Measurements from ENCODE around the gene SELENOP. TPM values are rescaled to one million over a fixed set of nuclear protein-coding genes. Genes with fewer than 3 reads are reported as not detected.

Gene SELENOP
- total and polyA plus RNA-seq, 2 of the 8 experiments (the other 6 are each of a cell fraction or from before 2014, with no cell fraction given): 5.5 to 19.4 TPM

DNA sequence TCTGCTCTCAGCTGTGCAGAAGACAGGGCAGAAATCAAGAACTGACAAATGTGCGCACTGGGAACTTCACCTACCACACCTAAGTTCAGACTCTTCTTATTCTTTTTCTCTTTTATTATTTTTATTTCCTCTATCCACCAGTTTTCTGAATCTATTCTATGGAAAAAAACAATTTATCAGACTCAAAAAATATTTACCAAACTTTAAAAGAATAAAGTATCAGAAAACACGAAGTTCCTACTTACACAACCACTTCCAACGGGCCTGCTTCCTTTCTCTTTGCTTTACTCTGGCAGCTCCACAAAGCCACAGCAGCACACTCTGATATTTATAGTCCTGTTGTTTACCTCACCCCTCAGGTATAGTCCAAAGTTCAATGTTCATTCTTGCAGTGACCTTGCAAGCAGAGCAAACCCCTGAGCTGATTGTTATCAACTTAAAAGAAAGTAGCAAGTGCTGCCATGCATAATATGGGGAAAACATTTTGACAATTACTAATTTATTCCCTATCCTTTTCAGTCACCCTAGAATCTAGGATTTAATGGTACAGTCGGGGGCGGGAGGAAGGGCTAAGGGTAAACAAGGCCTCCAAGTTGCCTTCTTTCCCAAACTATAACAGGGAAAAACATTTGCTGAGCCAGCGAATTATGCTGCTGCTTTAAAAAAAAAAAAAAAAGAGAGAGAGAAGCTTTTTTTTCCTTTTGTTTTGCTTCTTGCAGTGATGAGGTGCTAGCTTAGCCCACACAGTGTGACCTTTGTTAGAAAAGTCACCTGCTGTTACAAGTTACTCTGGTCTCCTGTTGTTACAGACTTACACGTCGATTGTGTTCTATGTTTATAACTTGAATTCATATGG lies at the start of gene SELENOP (continued):
- TF ChIP-seq, protein P1, sequence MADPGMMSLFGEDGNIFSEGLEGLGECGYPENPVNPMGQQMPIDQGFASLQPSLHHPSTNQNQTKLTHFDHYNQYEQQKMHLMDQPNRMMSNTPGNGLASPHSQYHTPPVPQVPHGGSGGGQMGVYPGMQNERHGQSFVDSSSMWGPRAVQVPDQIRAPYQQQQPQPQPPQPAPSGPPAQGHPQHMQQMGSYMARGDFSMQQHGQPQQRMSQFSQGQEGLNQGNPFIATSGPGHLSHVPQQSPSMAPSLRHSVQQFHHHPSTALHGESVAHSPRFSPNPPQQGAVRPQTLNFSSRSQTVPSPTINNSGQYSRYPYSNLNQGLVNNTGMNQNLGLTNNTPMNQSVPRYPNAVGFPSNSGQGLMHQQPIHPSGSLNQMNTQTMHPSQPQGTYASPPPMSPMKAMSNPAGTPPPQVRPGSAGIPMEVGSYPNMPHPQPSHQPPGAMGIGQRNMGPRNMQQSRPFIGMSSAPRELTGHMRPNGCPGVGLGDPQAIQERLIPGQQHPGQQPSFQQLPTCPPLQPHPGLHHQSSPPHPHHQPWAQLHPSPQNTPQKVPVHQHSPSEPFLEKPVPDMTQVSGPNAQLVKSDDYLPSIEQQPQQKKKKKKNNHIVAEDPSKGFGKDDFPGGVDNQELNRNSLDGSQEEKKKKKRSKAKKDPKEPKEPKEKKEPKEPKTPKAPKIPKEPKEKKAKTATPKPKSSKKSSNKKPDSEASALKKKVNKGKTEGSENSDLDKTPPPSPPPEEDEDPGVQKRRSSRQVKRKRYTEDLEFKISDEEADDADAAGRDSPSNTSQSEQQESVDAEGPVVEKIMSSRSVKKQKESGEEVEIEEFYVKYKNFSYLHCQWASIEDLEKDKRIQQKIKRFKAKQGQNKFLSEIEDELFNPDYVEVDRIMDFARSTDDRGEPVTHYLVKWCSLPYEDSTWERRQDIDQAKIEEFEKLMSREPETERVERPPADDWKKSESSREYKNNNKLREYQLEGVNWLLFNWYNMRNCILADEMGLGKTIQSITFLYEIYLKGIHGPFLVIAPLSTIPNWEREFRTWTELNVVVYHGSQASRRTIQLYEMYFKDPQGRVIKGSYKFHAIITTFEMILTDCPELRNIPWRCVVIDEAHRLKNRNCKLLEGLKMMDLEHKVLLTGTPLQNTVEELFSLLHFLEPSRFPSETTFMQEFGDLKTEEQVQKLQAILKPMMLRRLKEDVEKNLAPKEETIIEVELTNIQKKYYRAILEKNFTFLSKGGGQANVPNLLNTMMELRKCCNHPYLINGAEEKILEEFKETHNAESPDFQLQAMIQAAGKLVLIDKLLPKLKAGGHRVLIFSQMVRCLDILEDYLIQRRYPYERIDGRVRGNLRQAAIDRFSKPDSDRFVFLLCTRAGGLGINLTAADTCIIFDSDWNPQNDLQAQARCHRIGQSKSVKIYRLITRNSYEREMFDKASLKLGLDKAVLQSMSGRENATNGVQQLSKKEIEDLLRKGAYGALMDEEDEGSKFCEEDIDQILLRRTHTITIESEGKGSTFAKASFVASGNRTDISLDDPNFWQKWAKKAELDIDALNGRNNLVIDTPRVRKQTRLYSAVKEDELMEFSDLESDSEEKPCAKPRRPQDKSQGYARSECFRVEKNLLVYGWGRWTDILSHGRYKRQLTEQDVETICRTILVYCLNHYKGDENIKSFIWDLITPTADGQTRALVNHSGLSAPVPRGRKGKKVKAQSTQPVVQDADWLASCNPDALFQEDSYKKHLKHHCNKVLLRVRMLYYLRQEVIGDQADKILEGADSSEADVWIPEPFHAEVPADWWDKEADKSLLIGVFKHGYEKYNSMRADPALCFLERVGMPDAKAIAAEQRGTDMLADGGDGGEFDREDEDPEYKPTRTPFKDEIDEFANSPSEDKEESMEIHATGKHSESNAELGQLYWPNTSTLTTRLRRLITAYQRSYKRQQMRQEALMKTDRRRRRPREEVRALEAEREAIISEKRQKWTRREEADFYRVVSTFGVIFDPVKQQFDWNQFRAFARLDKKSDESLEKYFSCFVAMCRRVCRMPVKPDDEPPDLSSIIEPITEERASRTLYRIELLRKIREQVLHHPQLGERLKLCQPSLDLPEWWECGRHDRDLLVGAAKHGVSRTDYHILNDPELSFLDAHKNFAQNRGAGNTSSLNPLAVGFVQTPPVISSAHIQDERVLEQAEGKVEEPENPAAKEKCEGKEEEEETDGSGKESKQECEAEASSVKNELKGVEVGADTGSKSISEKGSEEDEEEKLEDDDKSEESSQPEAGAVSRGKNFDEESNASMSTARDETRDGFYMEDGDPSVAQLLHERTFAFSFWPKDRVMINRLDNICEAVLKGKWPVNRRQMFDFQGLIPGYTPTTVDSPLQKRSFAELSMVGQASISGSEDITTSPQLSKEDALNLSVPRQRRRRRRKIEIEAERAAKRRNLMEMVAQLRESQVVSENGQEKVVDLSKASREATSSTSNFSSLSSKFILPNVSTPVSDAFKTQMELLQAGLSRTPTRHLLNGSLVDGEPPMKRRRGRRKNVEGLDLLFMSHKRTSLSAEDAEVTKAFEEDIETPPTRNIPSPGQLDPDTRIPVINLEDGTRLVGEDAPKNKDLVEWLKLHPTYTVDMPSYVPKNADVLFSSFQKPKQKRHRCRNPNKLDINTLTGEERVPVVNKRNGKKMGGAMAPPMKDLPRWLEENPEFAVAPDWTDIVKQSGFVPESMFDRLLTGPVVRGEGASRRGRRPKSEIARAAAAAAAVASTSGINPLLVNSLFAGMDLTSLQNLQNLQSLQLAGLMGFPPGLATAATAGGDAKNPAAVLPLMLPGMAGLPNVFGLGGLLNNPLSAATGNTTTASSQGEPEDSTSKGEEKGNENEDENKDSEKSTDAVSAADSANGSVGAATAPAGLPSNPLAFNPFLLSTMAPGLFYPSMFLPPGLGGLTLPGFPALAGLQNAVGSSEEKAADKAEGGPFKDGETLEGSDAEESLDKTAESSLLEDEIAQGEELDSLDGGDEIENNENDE (IDR thresholded peaks at IDR 0.05; ENCODE audit: insufficient replicate concordance, low read length): no peak
- TF ChIP-seq NRF1 (IDR thresholded peaks at IDR 0.05; ENCODE audit: low read depth, low read length): no peak
- peak; percentile 99 for TF ChIP-seq MAFK (IDR thresholded peaks at IDR 0.05; ENCODE audit: low read depth, low read length)
- peak; percentile 92 for TF ChIP-seq TBP (IDR thresholded peaks at IDR 0.05; ENCODE audit: low read depth, low read length)
- TF ChIP-seq ZNF274 (IDR thresholded peaks at IDR 0.05; ENCODE audit: borderline replicate concordance, extremely low read depth, low read length): no peak
- no peak for TF ChIP-seq SUZ12 (IDR thresholded peaks at IDR 0.05; ENCODE audit: low read length)
- 0 out of 2 replicates have a peak, but pooled peaks have one; percentile 14 for TF ChIP-seq PHF8 (conservative IDR thresholded peaks at IDR 0.05; ENCODE audit: low read depth, low read length)
- no peak for TF ChIP-seq GABPA (IDR thresholded peaks at IDR 0.05; ENCODE audit: borderline replicate concordance, insufficient read depth, low read length)
- no peak for TF ChIP-seq BCL11A (IDR thresholded peaks at IDR 0.05; ENCODE audit: low read depth in 2 of 2, low read length in 2 of 2)
- peak; percentile 24; the same call in 1 of the 2 replicates for TF ChIP-seq BACH1 (IDR thresholded peaks at IDR 0.05; ENCODE audit: low read length)
